Amniotic stem cell (primary cell): ENCODE results near the gene LAMC3.
A peak's percentile ranks its signal among the peaks of the same experiment; 100 is the strongest.

Source experiments
- DNase-seq: peaks from one replicate; lab custom pipeline; 2025; lab: John Stamatoyannopoulos, UW

The LAMC3 gene

GRCh38 chr9:131008909-131009618, at the start of gene LAMC3:
Gene LAMC3 (plus strand): TSS chr9:131009174. CDS start chr9:131009215, 41 bp downstream.
- DNase-seq, result no peak

GRCh38 chr9:130959809-130960334, 49.1 kb upstream of the LAMC3 start:
- DNase-seq, result no peak

GRCh38 chr9:130960522-130961378, 48.2 kb upstream of the LAMC3 start:
- DNase-seq, result no peak

GRCh38 chr9:130961511-130962300, 47.3 kb upstream of the LAMC3 start:
- DNase-seq, result no peak

- DNase-seq, result peak; percentile 85
Measured at GRCh38 chr9:130962418-130963316, 46.3 kb upstream of the LAMC3 start.

- no peak for DNase-seq
Measured at GRCh38 chr9:130963337-130963908, 45.6 kb upstream of the LAMC3 start.

GRCh38 chr9:130963916-130964315, 45.1 kb upstream of the LAMC3 start:
- no peak for DNase-seq

- no peak for DNase-seq
Measured at GRCh38 chr9:130965680-130966079, 43.3 kb upstream of the LAMC3 start.

- DNase-seq, result no peak
Measured at GRCh38 chr9:130970052-130970451, 38.9 kb upstream of the LAMC3 start.

- no peak for DNase-seq
Measured at GRCh38 chr9:130970855-130971254, 38.1 kb upstream of the LAMC3 start.

GRCh38 chr9:130971294-130971849, 37.6 kb upstream of the LAMC3 start:
- no peak for DNase-seq

- no peak for DNase-seq
Measured at GRCh38 chr9:130972277-130972956, 36.6 kb upstream of the LAMC3 start.

- DNase-seq, result no peak
Measured at GRCh38 chr9:130972957-130973685, 35.9 kb upstream of the LAMC3 start.

GRCh38 chr9:130973686-130974281, 35.2 kb upstream of the LAMC3 start:
- no peak for DNase-seq

GRCh38 chr9:130974697-130975096, 34.3 kb upstream of the LAMC3 start:
- no peak for DNase-seq

GRCh38 chr9:130975156-130975555, 33.8 kb upstream of the LAMC3 start:
- no peak for DNase-seq

GRCh38 chr9:130975932-130976841, 32.8 kb upstream of the LAMC3 start:
- no peak for DNase-seq

GRCh38 chr9:130977811-130978221, 31.2 kb upstream of the LAMC3 start:
- DNase-seq, result no peak
